OCI-LY7 (cell line): ENCODE measurements around the gene JAM3. TPM values are rescaled to one million over a fixed set of nuclear protein-coding genes. Genes with fewer than 3 reads are reported as not detected.
"Not testable (repeated sequence)": the region's sequence is repeated elsewhere in the genome, so short reads cannot be mapped to it uniquely, and the experiment has no call there.

Source experiments
- BruUV-seq: library from RNA; stranded (reverse); fragments of 400-500 nt; replicated peaks from 2 replicates; lab custom pipeline; 2021; lab: Mats Ljungman, UMichigan
- CTCF ChIA-PET: fragments of 300-600 bp; sonication (Branson Sonifier 250); formaldehyde crosslinking; loops from one replicate; lab custom pipeline; 2022; ENCODE audit warnings: antibody characterized with exemption; ENCODE audit not compliant: unreplicated experiment; lab: Charles Lee
- POLR2A ChIA-PET: fragments of 300-600 bp; sonication (Branson Sonifier 250); formaldehyde crosslinking; loops from one replicate; lab custom pipeline; 2022; ENCODE audit warnings: antibody characterized with exemption; lab: Charles Lee
- DNase-seq: peaks from one replicate; pipeline ENCODE4 v3.0.0-alpha.2; 2015; ENCODE audit warnings: low spot score
- H2AFZ ChIP-seq: fragments of 200-600 bp; sonication (generic), shearing (Covaris generic); 2 replicates; pipeline ENCODE4 v1.6.1; 2014; ENCODE audit warnings: mild to moderate bottlenecking, antibody characterized with exemption, low read length, moderate library complexity
- H3K27ac ChIP-seq: fragments of 200-600 bp; sonication (generic); 2 replicates; pipeline ENCODE4 v1.5.1; 2014; ENCODE audit warnings: mixed run types, low read depth, mild to moderate bottlenecking, moderate library complexity, low read length, inconsistent platforms; ENCODE audit not compliant: poor library complexity, severe bottlenecking
- H3K36me3 ChIP-seq: fragments of 200-600 bp; sonication (generic); 2 replicates; pipeline ENCODE4 v1.6.1; 2014; ENCODE audit warnings: mild to moderate bottlenecking, antibody characterized with exemption, low read length, moderate library complexity, mixed read lengths; ENCODE audit not compliant: insufficient read depth
- H3K4me1 ChIP-seq: fragments of 200-600 bp; sonication (generic); 2 replicates; pipeline ENCODE4 v1.5.1; 2014; ENCODE audit warnings: mild to moderate bottlenecking, low read length; ENCODE audit not compliant: insufficient read depth, poor library complexity, severe bottlenecking
- H3K4me2 ChIP-seq: fragments of 200-600 bp; sonication (generic); 2 replicates; pipeline ENCODE4 v1.6.1; 2014; ENCODE audit warnings: mild to moderate bottlenecking, low read length
- H3K4me3 ChIP-seq: fragments of 200-600 bp; sonication (generic); 2 replicates; pipeline ENCODE4 v1.5.1; 2014; ENCODE audit warnings: mild to moderate bottlenecking, low read depth, low read length; ENCODE audit not compliant: poor library complexity, severe bottlenecking
- H3K79me2 ChIP-seq: fragments of 200-600 bp; sonication (generic); 2 replicates; pipeline ENCODE4 v1.6.1; 2016; ENCODE audit warnings: low read depth, mild to moderate bottlenecking, low read length, moderate library complexity, mixed read lengths; ENCODE audit not compliant: insufficient read depth
- H3K9me2 ChIP-seq: fragments of 200-600 bp; sonication (generic); 2 replicates; pipeline ENCODE4 v1.6.1; 2016; ENCODE audit warnings: mild to moderate bottlenecking, low read length, mixed read lengths; ENCODE audit not compliant: insufficient read depth
- H3K9me3 ChIP-seq: fragments of 200-600 bp; sonication (generic); 2 replicates; pipeline ENCODE4 v1.6.1; 2014; ENCODE audit warnings: mild to moderate bottlenecking, mixed run types, low read length, mixed read lengths
- H4K20me1 ChIP-seq: fragments of 200-600 bp; sonication (generic); 2 replicates; pipeline ENCODE4 v1.6.1; 2014; ENCODE audit warnings: mild to moderate bottlenecking, antibody characterized with exemption, low read length, moderate library complexity, mixed read lengths; ENCODE audit not compliant: insufficient read depth
- EZH2phosphoT487 ChIP-seq: fragments of 200-600 bp; sonication (generic); IDR thresholded peaks from 2 replicates; pipeline ENCODE4 v1.6.1; 2018; ENCODE audit warnings: low read depth, borderline replicate concordance, mild to moderate bottlenecking, mixed run types, antibody characterized with exemption, low read length, moderate library complexity, mixed read lengths
- intact Hi-C: fragments of 100-400 bp; cut with micrococcal nuclease; formaldehyde crosslinking; loops from one replicate; pipeline ENCODE4 v1.10.0; 2022; ENCODE audit not compliant: unreplicated experiment
- total RNA-seq, 2 experiments: library from RNA; depleted of rRNA in 1 of 2; stranded (reverse); fragments of >200 nt in 1 of 2; shearing (Covaris generic) in 1 of 2; gene quantifications; 2 replicates each; pipeline ENCODE4 v1.2.3, GENCODE V29; 2014 to 2022
- TF ChIP-seq, protein P1 (sequence below): fragments of 200-600 bp; sonication (generic); conservative IDR thresholded peaks from 2 replicates; pipeline ENCODE4 v1.5.1; 2014; ENCODE audit warnings: mild to moderate bottlenecking, antibody characterized with exemption, low read length, moderate library complexity, mixed read lengths

JAM3 gene
- total RNA-seq, 2 experiments from 2014 or later, result not detected

DNA sequence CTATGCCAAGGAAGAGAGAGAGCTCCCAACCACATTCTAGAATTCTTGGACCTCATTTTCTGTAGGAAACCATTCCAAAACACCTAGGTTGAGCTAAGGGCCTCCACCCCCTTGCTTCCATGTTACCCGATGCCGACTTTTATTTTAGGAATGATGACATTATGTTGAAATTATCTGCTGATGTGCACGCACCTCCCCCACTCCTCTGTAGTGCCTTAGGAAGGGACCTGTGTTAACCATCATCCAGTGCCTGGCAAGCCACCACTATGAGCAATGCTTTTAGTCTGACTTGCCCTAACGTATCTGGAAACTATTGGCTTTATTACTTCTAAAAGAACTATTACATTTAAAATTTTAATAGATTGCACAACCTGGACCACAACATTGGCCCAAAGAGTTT, 112.8 kb downstream of the JAM3 start:
- Histone ChIP-seq H3K36me3 (peaks cover 100% of the 10 kb centered on the region), H2AFZ (no peak overlapping the region), H3K4me1 (no peaks in the 10 kb centered on the region), H3K9me3 (no peaks in the 10 kb centered on the region), H3K79me2 (no peaks in the 10 kb centered on the region), H3K27ac (no peak overlapping the region), H3K9me2 (no peaks in the 10 kb centered on the region), H3K4me2 (no peak overlapping the region), H4K20me1 (no peaks in the 10 kb centered on the region; the same call in 1 of the 2 replicates), H3K4me3 (no peak overlapping the region)
- intact Hi-C loops, result no loop called here
- no TSS peak for BruUV-seq
- POLR2A ChIA-PET, result no interaction called here
- no peak for DNase-seq
- TF ChIP-seq, protein P1, sequence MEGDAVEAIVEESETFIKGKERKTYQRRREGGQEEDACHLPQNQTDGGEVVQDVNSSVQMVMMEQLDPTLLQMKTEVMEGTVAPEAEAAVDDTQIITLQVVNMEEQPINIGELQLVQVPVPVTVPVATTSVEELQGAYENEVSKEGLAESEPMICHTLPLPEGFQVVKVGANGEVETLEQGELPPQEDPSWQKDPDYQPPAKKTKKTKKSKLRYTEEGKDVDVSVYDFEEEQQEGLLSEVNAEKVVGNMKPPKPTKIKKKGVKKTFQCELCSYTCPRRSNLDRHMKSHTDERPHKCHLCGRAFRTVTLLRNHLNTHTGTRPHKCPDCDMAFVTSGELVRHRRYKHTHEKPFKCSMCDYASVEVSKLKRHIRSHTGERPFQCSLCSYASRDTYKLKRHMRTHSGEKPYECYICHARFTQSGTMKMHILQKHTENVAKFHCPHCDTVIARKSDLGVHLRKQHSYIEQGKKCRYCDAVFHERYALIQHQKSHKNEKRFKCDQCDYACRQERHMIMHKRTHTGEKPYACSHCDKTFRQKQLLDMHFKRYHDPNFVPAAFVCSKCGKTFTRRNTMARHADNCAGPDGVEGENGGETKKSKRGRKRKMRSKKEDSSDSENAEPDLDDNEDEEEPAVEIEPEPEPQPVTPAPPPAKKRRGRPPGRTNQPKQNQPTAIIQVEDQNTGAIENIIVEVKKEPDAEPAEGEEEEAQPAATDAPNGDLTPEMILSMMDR, result no peak
- no peak for TF ChIP-seq EZH2phosphoT487
- CTCF ChIA-PET, result no interaction called here

DNA sequence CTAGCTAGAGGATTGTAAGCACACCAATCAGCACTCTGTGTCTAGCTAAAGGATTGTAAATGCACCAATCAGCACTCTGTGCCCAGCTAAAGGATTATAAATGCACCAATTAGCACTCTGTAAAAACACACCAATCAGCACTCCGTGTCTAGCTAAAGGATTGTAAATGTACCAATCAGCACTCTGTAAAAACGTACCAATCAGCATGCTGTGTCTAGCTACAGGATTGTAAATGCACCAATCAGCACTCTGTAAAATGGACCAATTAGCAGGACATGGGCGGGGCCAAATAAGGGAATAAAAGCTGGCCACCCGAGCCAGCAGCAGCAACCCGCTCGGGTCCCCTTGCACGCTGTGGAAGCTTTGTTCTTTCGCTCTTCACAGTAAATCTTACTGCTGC, 119.2 kb downstream of the JAM3 start:
- BruUV-seq, DNase-seq, H4K20me1 ChIP-seq, CTCF ChIA-PET, H3K79me2 ChIP-seq, H2AFZ ChIP-seq, intact Hi-C loops, H3K9me2 ChIP-seq, H3K4me2 ChIP-seq, H3K27ac ChIP-seq, H3K4me3 ChIP-seq, H3K4me1 ChIP-seq: not testable (repeated sequence)
- POLR2A ChIA-PET, result interaction anchor here (0.6 kb wide), 1 partner anchor 91 kb away, joined by 3 read pairs; no protein-coding TSS in a partner anchor
- peaks cover 99% of the 10 kb centered on the region for H3K36me3 ChIP-seq
- H3K9me3 ChIP-seq, result peaks cover 32% of the 10 kb centered on the region

DNA sequence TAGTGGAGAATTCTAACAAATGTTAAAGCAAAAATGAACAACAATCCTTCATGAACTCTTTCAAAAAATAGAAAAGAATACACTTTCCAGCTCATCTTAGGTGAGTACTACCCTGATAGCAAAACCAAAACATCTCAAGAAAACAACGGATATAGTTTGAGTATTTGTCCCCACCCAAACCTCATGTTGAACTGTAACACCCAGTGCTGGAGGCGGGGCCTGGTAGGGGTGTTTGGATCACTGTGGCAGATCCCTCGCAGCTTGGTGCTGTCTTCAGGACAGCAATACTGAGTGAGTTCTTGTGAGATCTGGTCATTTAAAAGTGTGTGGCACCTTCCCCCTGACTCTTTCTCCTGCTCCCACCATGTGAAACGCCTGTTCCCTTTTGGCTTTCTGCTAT, 127.9 kb downstream of the JAM3 start:
- Histone ChIP-seq H4K20me1 (peaks cover 12% of the 10 kb centered on the region; the same call in 1 of the 2 replicates), H3K4me3 (no peak overlapping the region), H3K4me1 (peaks cover 8% of the 10 kb centered on the region), H3K27ac (no peak overlapping the region), H2AFZ (no peak overlapping the region), H3K4me2 (no peak overlapping the region), H3K79me2 (no peaks in the 10 kb centered on the region; the same call in 1 of the 2 replicates), H3K36me3 (peaks cover 96% of the 10 kb centered on the region), H3K9me2 (no peaks in the 10 kb centered on the region), H3K9me3 (no peaks in the 10 kb centered on the region)
- intact Hi-C loops, result no loop called here
- ChIA-PET CTCF (no interaction called here), POLR2A (interaction anchor here (1.5 kb wide), 1 partner anchor 10 kb away, joined by 5 read pairs; no protein-coding TSS in a partner anchor)
- no TSS peak for BruUV-seq
- no peak for DNase-seq
- TF ChIP-seq EZH2phosphoT487, result no peak
- TF ChIP-seq, protein P1, result no peak
